ENCODE results near the gene NECAB2.

NECAB2 gene

DNA sequence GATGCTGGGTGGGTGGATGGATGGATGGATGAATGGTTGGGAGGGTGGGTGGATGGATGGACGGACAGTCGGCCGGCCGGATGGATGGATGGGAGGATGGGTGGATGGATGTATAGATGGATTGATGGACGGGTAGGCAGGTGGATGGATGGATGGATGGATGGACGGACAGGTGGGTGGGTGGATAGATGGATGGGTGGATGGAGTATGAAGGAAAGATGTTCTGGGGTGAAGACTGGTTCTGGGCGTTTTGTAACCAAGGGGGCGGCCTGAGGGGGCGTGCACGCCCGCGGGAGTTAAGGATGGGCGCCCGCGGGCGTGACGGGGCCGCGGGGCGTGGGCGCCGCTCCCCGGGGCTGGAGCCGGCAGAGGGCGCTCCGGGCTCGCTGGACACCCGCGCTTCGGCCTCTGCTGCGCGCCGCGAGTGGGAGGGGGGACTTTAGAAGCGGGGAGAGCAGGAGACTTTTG lies at the start of gene NECAB2:
NECAB2 (plus strand) TSS at position 407 of the 468 bp plus-strand sequence. CDS start 405 bp downstream, outside the sequence.
- DNase-seq (ENCODE audit: low read depth): no peak

GRCh38 chr16:83920894-83921491 lies 47.1 kb upstream of the NECAB2 start:
- no peak for DNase-seq (ENCODE audit: low read depth)

- no peak for DNase-seq (ENCODE audit: low read depth)
Measured at GRCh38 chr16:83923581-83924365, 44.3 kb upstream of the NECAB2 start.

DNA sequence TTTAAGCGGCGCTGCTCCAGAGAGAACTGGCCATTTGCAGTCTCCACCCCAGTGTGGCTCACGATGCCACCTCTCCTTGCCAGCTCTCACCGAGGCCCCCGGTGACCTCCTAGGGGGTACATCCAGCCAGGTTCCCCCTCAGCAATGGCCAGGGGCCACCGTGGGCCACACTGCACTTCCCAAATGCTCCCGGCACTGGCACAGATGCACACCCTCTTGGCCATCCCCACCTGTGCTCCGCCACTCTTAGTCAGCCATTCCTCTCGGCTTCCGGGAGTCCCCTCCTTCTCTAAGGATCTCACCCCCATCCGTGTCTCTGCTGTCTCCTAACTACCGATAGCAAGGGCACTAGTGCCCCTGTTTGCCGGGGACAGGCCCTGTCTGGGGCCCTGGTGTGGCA lies 43.4 kb upstream of the NECAB2 start:
- no peak for DNase-seq (ENCODE audit: low read depth)

- DNase-seq (ENCODE audit: low read depth): no peak
Measured at GRCh38 chr16:83925095-83925905, 42.7 kb upstream of the NECAB2 start.

GRCh38 chr16:83925957-83926725 lies 41.9 kb upstream of the NECAB2 start:
- DNase-seq (ENCODE audit: low read depth): no peak

DNA sequence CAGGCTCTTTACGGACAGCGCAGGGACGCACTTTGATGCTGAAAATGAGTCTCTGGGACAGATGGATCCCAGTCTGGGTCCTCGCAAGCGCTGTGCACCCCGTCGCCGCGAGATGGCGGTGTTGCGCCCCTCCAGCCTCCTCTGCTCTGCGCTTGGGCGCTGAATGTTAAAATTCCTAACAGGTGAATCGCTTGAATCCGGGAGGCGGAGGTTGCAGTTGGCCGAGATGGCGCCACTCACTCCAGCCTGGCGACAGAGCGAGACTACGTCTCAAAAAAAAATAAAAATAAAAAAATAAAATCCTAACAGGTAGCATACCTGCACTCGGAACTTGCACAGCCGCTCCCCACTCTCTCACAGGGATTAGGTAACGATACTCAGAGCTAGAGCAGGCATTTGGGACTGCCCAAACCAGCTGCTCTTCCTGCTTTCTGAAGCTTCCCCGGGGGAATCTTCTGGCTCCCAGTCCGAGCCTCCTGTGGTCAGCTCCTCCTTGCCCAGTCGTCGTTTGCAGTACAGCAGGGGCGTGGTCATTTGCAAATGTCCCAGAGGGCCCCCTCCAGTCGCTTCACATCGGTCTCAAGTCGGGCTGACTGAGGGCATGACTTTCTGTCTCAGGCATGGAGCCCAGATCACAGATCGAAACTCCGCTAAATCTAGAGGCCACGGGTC lies 41.2 kb upstream of the NECAB2 start:
- DNase-seq (ENCODE audit: low read depth): no peak

GRCh38 chr16:83928341-83929055 lies 39.5 kb upstream of the NECAB2 start:
- no peak for DNase-seq (ENCODE audit: low read depth)

DNA sequence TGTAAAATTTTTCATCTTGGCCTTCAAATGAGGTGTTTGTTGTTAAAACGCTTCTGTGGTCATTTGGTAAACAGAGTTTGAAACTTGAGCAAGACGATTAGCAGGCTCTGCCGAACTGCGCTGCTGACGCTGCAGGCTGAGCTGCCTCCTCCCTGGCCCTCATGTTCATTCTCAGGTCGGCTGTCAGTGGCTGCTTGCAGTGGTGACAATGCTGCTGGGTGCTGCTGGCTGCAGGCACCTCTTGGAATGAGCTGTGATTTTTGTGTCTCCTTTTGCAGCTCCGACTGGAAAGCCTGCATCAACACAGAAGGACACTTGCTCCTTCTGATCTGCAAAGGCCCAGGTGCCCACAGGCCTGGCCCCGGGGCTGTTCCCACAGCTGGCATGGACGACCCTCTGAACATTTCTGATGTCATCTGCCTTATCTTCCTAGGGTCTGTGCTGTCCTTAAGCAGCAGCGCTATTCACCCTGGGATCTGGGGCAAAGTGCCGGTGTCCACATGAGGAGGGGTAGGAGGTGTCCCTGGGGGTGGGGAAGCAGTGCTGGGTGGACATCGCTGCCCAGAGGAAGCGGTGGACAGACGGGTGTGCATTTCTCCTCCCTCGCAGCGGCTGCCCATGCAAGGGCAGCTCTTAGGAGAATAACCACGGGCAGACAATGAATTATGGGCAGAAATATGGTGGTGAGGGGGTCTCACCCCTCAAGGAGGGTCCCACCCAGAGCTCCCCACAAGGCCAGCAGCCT lies 38.1 kb upstream of the NECAB2 start:
- no peak for DNase-seq (ENCODE audit: low read depth)

GRCh38 chr16:83930730-83931500 lies 37.1 kb upstream of the NECAB2 start:
- no peak for DNase-seq (ENCODE audit: low read depth)

GRCh38 chr16:83931556-83931955 lies 36.5 kb upstream of the NECAB2 start:
- no peak for DNase-seq (ENCODE audit: low read depth)

DNA sequence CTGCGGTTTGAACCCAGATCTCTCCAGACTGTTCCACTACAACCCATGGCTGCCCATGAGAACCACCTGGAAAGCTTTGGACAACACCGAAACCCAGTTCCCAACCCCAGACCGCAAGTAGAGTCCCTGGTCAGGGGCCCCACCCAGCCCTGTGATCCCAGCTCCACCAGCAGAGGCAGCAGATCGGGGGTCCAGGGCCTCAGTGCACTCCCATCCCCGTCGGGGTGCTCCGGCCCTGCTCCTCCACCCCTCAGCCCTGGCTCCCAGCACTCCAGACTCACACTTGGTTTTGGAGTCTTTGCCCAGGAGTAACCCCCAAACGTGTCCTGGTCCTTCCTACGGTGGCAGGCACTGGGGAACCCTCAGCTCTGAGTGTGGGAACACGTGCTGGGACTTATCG lies 35.7 kb upstream of the NECAB2 start:
- DNase-seq (ENCODE audit: low read depth): no peak

DNA sequence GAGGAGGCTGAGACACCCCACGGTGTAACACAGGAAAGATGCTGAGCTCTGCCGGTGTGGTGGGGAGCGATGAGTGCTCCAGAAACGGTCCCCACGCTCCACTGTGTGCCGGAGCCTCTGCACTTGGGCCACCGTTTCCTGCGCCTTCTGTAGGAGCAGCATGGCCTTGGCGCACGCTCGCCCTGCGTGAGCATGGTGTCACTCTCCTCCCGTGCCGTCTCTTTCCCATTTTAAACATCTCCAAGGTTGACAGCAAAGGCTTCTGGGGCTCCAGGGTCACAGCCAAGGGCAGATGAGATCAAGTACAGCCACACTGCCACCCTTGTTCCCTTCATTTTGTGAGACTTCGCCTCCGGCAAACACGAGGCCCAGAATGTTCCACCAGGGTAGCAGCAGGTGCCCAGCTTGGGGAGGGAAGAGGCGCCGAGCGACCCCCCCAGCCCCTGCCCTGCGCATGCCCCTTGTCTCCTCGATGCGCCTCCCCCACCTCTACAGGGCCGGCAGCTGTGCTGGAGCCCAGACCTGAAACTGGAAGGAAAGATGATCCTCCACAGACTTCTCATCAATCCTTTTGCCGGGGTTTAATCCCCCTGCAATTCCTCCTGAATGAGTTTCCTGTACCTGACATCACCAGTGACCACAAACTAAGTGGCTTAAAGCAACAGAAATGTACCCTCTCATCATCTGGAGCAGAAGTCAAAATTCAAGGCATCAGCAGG lies 34.9 kb upstream of the NECAB2 start:
- no peak for DNase-seq (ENCODE audit: low read depth)

GRCh38 chr16:83933885-83934683 lies 34.0 kb upstream of the NECAB2 start:
- no peak for DNase-seq (ENCODE audit: low read depth)

- DNase-seq (ENCODE audit: low read depth): no peak
Measured at GRCh38 chr16:83934684-83934977, 33.4 kb upstream of the NECAB2 start.

- DNase-seq (ENCODE audit: low read depth): no peak
Measured at GRCh38 chr16:83935005-83935857, 32.8 kb upstream of the NECAB2 start.

DNA sequence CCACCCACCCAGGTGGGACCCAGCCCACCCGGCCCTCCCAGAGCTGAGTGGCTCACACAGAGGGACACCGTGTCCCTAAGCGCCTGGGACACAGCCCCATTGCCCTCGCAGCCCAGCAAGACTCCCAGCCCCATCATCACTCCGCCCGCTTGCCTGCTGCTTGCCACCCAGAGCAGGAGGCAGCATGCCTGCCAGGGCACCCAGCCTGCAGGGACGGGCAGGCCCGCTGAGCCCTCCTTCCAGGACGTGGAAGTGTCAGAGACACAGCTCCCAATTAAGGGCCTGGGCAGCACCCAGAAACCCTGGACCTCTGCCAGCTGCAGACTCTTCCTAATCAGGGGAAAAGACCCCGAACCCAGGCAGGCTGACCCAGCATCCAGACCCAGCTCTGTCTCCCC lies 32.2 kb upstream of the NECAB2 start:
- DNase-seq (ENCODE audit: low read depth): no peak

Data from non-pigmented ciliary epithelial cell (primary cell).